HEK293T (cell line): ENCODE results near the gene NMUR2.

Source experiments
- CTBP1 ChIP-seq: fragments of 450-650 bp; IDR thresholded peaks from 2 replicates; pipeline ENCODE4 v1.6.1; 2016; ENCODE audit warnings: borderline replicate concordance
- ELF4 ChIP-seq: fragments of 450-650 bp; IDR thresholded peaks from 2 replicates; pipeline ENCODE4 v1.6.1; 2017; ENCODE audit warnings: antibody characterized with exemption
- FOXK2 ChIP-seq: fragments of 450-650 bp; IDR thresholded peaks from 2 replicates; pipeline ENCODE4 v1.6.1; 2016; ENCODE audit warnings: mild to moderate bottlenecking
- FOXM1 ChIP-seq: fragments of 450-650 bp; IDR thresholded peaks from 2 replicates; pipeline ENCODE4 v1.6.1; 2017; ENCODE audit warnings: mild to moderate bottlenecking, borderline replicate concordance
- SP1 ChIP-seq: fragments of 450-650 bp; IDR thresholded peaks from 2 replicates; pipeline ENCODE4 v1.6.1; 2017
- SUZ12 ChIP-seq: fragments of 450-650 bp; IDR thresholded peaks from 2 replicates; pipeline ENCODE4 v1.6.1; 2016; ENCODE audit warnings: mild to moderate bottlenecking
- TARDBP ChIP-seq: fragments of 450-650 bp; IDR thresholded peaks from 2 replicates; pipeline ENCODE4 v1.6.1; 2016

- TF ChIP-seq SP1 (no peak), CTBP1 (no peak), TARDBP (no peak), ELF4 (no peak), SUZ12 (no peak), FOXK2 (no peak), FOXM1 (no peak)
Observed at GRCh38 chr5:152424501-152424900, 19.4 kb upstream of the NMUR2 start.
